HepG2 (cell line): Measurements from ENCODE around the gene TGM4. TPM values are rescaled to one million over a fixed set of nuclear protein-coding genes. Genes with fewer than 3 reads are reported as not detected.

ENCODE experiments used
- ATAC-seq: fragments of 200-7000 bp; cut with Tn5 transposase; 3 replicates; pipeline ENCODE4 v1.9.1; 2020; ENCODE audit warnings: mild to moderate bottlenecking, moderate library complexity
- BruUV-seq: library from RNA; stranded (reverse); fragments of 400-500 nt; replicated peaks from 2 replicates; lab custom pipeline; 2021; lab: Mats Ljungman, UMichigan
- CTCF ChIA-PET: fragments of 300-600 bp; formaldehyde crosslinking; extraction: SDS; loops from one replicate; lab custom pipeline; 2021; ENCODE audit warnings: low total read pairs, inconsistent platforms, low intra/inter-chr PET ratio; lab: Yijun Ruan, JAX
- POLR2A ChIA-PET: fragments of 350-600 bp; sonication (Branson Sonifier 250); formaldehyde crosslinking; loops from one replicate; lab custom pipeline; 2020; ENCODE audit warnings: antibody characterized with exemption, inconsistent platforms; lab: Yijun Ruan, JAX
- DNase-seq: peaks from one replicate; pipeline ENCODE4 v3.0.0-alpha.2; 2015; ENCODE audit warnings: low spot score
- FAIRE-seq: peaks from 3 replicates; lab custom pipeline; 2011; peaks lifted over from hg19 to GRCh38; lab: Jason Lieb, UNC
- H2AFZ ChIP-seq: one replicate; pipeline ENCODE4 v1.6.1; 2011; ENCODE audit warnings: low read length, inconsistent platforms
- H3K27ac ChIP-seq: fragments of 300-600 bp; 3 replicates; pipeline ENCODE4 v1.8.0; 2011; ENCODE audit warnings: mixed run types, mild to moderate bottlenecking, mixed read lengths, low read length, inconsistent platforms; ENCODE audit not compliant: insufficient read depth; ENCODE audit errors: extremely low read length
- H3K27me3 ChIP-seq, 2 experiments: fragments of 200-600 bp in 1 of 2; 2 replicates in 1 of 2; 3 replicates in 1 of 2; pipeline versions ENCODE4 v1.6.0 to v1.8.0; 2011; ENCODE audit warnings: low read length in 2 of 2, mild to moderate bottlenecking in 2 of 2, moderate library complexity in 2 of 2, inconsistent platforms in 1 of 2; ENCODE audit not compliant: insufficient read depth in 2 of 2, control insufficient read depth in 1 of 2
- H3K36me3 ChIP-seq, 2 experiments: fragments of 200-600 bp in 1 of 2; replicated peaks in 1 of 2; 2 replicates in 1 of 2; 3 replicates in 1 of 2; pipeline versions ENCODE4 v1.5.1 to v1.8.0; 2011; ENCODE audit warnings: low read length in 2 of 2, inconsistent platforms in 1 of 2; ENCODE audit not compliant: insufficient read depth in 2 of 2, control insufficient read depth in 1 of 2
- H3K4me1 ChIP-seq: 2 replicates; pipeline ENCODE4 v1.5.1; 2012; ENCODE audit warnings: low read length, inconsistent platforms; ENCODE audit not compliant: insufficient read depth
- H3K4me2 ChIP-seq: 2 replicates; pipeline ENCODE4 v1.6.0; 2011; ENCODE audit warnings: low read depth, low read length, inconsistent platforms
- H3K4me3 ChIP-seq, 3 experiments: fragments of 200-600 bp in 1 of 3; sonication (generic), shearing (Covaris generic) in 1 of 3; replicated peaks in 1 of 3; 2 replicates each; pipeline ENCODE4 v1.5.1; 2011 to 2016; ENCODE audit warnings: low read length in 3 of 3, inconsistent platforms in 2 of 3, low read depth in 2 of 3, mild to moderate bottlenecking in 2 of 3, control low read depth in 1 of 3, mixed read lengths in 1 of 3; ENCODE audit not compliant: insufficient read depth in 1 of 3
- H3K79me2 ChIP-seq: one replicate; pipeline ENCODE4 v1.6.1; 2011; ENCODE audit warnings: low read length, inconsistent platforms; ENCODE audit not compliant: insufficient read depth
- H3K9ac ChIP-seq: 2 replicates; pipeline ENCODE4 v1.6.0; 2011; ENCODE audit warnings: mild to moderate bottlenecking, low read depth, low read length, inconsistent platforms; ENCODE audit not compliant: insufficient read depth
- H3K9me3 ChIP-seq: 2 replicates; pipeline ENCODE4 v1.5.1; 2012; ENCODE audit warnings: mild to moderate bottlenecking, low read length
- H4K20me1 ChIP-seq: 2 replicates; pipeline ENCODE4 v1.6.0; 2011; ENCODE audit warnings: inconsistent platforms, mild to moderate bottlenecking, low read length, moderate library complexity; ENCODE audit not compliant: insufficient read depth
- HNRNPK ChIP-seq: fragments of 200-400 bp; formaldehyde crosslinking; IDR thresholded peaks from 2 replicates; pipeline ENCODE4 v1.6.1; 2018; ENCODE audit warnings: low read length, low read depth, moderate library complexity, mild to moderate bottlenecking; ENCODE audit not compliant: poor library complexity, severe bottlenecking
- MTA1 ChIP-seq: sonication (generic); formaldehyde crosslinking; IDR thresholded peaks from 2 replicates; pipeline ENCODE4 v1.4.0; 2020; ENCODE audit warnings: missing genetic modification reagents, mild to moderate bottlenecking, borderline replicate concordance
- RBM22 ChIP-seq: fragments of 200-400 bp; formaldehyde crosslinking; optimal IDR thresholded peaks from 2 replicates; pipeline ENCODE3; 2017; ENCODE audit warnings: mild to moderate bottlenecking, low read length, moderate library complexity
- SIN3A ChIP-seq: IDR thresholded peaks from 2 replicates; pipeline ENCODE4 v1.6.1; 2011; ENCODE audit warnings: low read depth, mild to moderate bottlenecking, control low read depth, low read length, borderline replicate concordance
- SIN3B ChIP-seq: fragments of 150-350 bp; IDR thresholded peaks from 2 replicates; pipeline ENCODE4 v1.6.1; 2014; ENCODE audit warnings: low read length
- SIX1 ChIP-seq: sonication (generic); formaldehyde crosslinking; IDR thresholded peaks from 2 replicates; pipeline ENCODE4 v1.4.0; 2020; ENCODE audit warnings: missing genetic modification reagents, borderline replicate concordance
- SP140L ChIP-seq: sonication (generic); formaldehyde crosslinking; IDR thresholded peaks from 2 replicates; pipeline ENCODE4 v1.4.0; 2020; ENCODE audit warnings: missing genetic modification reagents, borderline replicate concordance
- YEATS4 ChIP-seq: sonication (generic); formaldehyde crosslinking; IDR thresholded peaks from 2 replicates; pipeline ENCODE4 v1.4.0; 2020; ENCODE audit warnings: missing genetic modification reagents, borderline replicate concordance
- ZNF326 ChIP-seq: sonication (generic); formaldehyde crosslinking; IDR thresholded peaks from 2 replicates; pipeline ENCODE4 v1.4.0; 2020; ENCODE audit warnings: missing genetic modification reagents, borderline replicate concordance
- ZNF484 ChIP-seq: sonication (generic); formaldehyde crosslinking; IDR thresholded peaks from 2 replicates; pipeline ENCODE4 v1.5.1; 2020; ENCODE audit warnings: mild to moderate bottlenecking, low read depth, missing genetic modification reagents, borderline replicate concordance
- ZNF713 ChIP-seq: sonication (generic); formaldehyde crosslinking; IDR thresholded peaks from 2 replicates; pipeline ENCODE4 v1.4.0; 2020; ENCODE audit warnings: mild to moderate bottlenecking, missing genetic modification reagents
- WGBS: methylation state at CpG from one replicate; pipeline ENCODE4 v1.1.6; 2017; ENCODE audit warnings: low lambda C conversion rate; 5-methylcytosine and 5-hydroxymethylcytosine counted together
- in situ Hi-C: cut with HindIII; loops from 2 replicates; pipeline ENCODE4 v1.10.0; 2017; ENCODE audit warnings: low pct_unique_long_range_greater_than_20kb; ENCODE audit not compliant: extremely low pct_ligation_motif_present
- intact Hi-C: fragments of 100-400 bp; cut with micrococcal nuclease; formaldehyde crosslinking; loops from one replicate; pipeline ENCODE4 v1.10.0; 2022; ENCODE audit not compliant: unreplicated experiment
- polyA plus RNA-seq, 8 experiments: library from polyadenylated mRNA; depleted of rRNA in 3 of 8; stranded (reverse) in 7 of 8; unstranded in 1 of 8; fragments of >200 nt; fragmentation: Illumina TruSeq in 4 of 8; extraction: Trizol in 4 of 8; gene quantifications; 2 replicates each; pipeline versions ENCODE4 v1.2.1 to v1.2.3, GENCODE V29; 2011 to 2016; ENCODE audit warnings: low read depth in 4 of 8, missing spikeins in 1 of 8, mixed read lengths in 1 of 8; ENCODE audit not compliant: insufficient read depth in 1 of 8
- total RNA-seq, 5 experiments: library from RNA; depleted of rRNA; stranded (reverse); fragments of >200 nt; fragmentation: Illumina TruSeq; extraction: Trizol; gene quantifications; 2 replicates each; pipeline ENCODE4 v1.2.3, GENCODE V29; 2016; ENCODE audit warnings: low read depth in 1 of 5
- TF ChIP-seq, protein P1 (sequence below): IDR thresholded peaks from 2 replicates; pipeline ENCODE4 v1.6.1; 2016; ENCODE audit warnings: low read depth, borderline replicate concordance
- TF ChIP-seq, protein P2 (sequence below): sonication (generic); formaldehyde crosslinking; conservative IDR thresholded peaks from 2 replicates; pipeline ENCODE4 v1.5.0; 2020; ENCODE audit warnings: missing genetic modification reagents

TGM4 gene
- total and polyA plus RNA-seq, 2 of the 13 experiments (the other 11 are each of a cell fraction or from before 2014, with no cell fraction given): 0.07 to 0.15 TPM

DNA sequence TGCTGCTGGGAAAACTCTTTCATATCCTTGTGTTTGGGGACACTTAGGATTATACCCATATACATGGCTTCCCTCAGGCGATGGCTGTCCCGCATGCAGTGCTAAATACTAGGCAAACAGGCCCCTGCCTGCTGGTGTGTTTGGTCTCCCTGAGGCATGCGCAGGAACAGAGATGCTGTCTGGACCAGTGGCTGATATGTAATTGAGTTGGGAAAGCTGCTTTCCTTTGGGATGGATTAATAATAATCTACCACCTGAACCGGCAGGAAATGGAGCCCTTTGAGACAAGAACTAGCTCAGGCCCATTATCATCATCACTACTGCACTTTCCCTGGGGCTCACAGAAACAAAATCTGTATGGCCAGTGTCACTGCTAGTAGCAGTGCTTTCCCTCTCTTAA is 83.6 kb downstream of the TGM4 start:
- no peak for ATAC-seq
- H3K9ac ChIP-seq: no peak overlapping the region
- no peak overlapping the region for H3K4me2 ChIP-seq
- in situ Hi-C loops: no loop called here
- POLR2A ChIA-PET: no interaction called here
- no peaks in the 10 kb centered on the region for H3K27me3 ChIP-seq
- intact Hi-C loops: no loop called here
- no peak for TF ChIP-seq SIN3B
- TF ChIP-seq, protein P1, sequence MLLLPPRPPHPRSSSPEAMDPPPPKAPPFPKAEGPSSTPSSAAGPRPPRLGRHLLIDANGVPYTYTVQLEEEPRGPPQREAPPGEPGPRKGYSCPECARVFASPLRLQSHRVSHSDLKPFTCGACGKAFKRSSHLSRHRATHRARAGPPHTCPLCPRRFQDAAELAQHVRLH (CRISPR knock-in tag): no peak
- TF ChIP-seq SP140L (CRISPR knock-in tag): no peak
- no peak for TF ChIP-seq MTA1 (CRISPR knock-in tag)
- no peak for TF ChIP-seq ZNF326
- TF ChIP-seq YEATS4: no peak
- TF ChIP-seq, protein P2, sequence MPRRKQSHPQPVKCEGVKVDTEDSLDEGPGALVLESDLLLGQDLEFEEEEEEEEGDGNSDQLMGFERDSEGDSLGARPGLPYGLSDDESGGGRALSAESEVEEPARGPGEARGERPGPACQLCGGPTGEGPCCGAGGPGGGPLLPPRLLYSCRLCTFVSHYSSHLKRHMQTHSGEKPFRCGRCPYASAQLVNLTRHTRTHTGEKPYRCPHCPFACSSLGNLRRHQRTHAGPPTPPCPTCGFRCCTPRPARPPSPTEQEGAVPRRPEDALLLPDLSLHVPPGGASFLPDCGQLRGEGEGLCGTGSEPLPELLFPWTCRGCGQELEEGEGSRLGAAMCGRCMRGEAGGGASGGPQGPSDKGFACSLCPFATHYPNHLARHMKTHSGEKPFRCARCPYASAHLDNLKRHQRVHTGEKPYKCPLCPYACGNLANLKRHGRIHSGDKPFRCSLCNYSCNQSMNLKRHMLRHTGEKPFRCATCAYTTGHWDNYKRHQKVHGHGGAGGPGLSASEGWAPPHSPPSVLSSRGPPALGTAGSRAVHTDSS: no peak
- TF ChIP-seq ZNF484 (CRISPR knock-in tag): no peak
- TF ChIP-seq SIX1 (CRISPR knock-in tag): no peak
- TF ChIP-seq ZNF713 (CRISPR knock-in tag): no peak
- no peak for TF ChIP-seq RBM22
- TF ChIP-seq SIN3A: no peak
- no peak for TF ChIP-seq HNRNPK
- TF ChIP-seq, all 625 proteins: peak for 0
- BruUV-seq: no TSS peak
- H3K9me3 ChIP-seq: no peaks in the 10 kb centered on the region
- peaks cover 19% of the 10 kb centered on the region for H3K4me1 ChIP-seq
- no peak overlapping the region for H2AFZ ChIP-seq
- H3K27ac ChIP-seq: no peak overlapping the region
- DNase-seq: no peak
- no peak overlapping the region for H3K4me3 ChIP-seq
- CTCF ChIA-PET: no interaction called here
- peaks cover 16% of the 10 kb centered on the region for H3K79me2 ChIP-seq
- H3K36me3 ChIP-seq: peaks cover 14 to 26% of the 10 kb centered on the region in 2 experiments; a peak in 4 of 5 replicates
- no peak for FAIRE-seq
- H4K20me1 ChIP-seq: no peaks in the 10 kb centered on the region
- WGBS: 96% methylated on average over 4 of the region's 4 CpGs
